ENCODE results near the gene HEXA.
A peak's percentile ranks its signal among the peaks of the same experiment; 100 is the strongest.

The HEXA gene

DNA sequence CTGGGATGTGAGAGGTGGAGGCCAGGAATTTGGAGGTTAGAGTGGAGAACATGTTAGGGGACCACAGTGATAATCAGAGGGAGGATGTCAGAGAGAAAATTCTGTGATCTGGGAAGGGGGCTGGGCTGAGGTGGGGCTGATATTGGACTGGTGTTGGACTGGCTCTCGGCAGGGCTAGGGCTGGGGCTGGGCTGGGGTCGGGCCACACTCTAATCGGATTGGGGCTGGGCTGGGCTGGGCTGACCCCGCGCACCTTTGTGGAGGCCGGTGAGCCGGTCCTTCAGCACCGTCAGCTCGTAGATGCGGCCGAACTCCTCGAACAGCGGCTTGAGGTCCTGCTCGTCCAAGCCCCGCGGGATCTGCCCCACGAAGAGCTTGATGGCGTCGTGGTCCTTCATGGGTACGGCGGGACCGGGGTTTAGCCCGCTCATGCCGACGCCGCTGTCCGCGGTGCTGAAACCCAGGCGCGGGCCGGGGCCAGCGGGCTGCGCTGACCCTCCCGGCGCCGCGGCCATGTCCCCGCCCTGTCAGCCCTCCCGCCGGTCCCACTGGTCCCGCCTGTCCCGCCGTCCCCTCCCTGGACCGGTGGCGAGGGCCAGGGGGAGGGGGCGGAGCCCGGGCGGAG is 56.3 kb downstream of the HEXA start:
- peak; percentile 94 for DNase-seq (ENCODE audit: low spot score)

DNA sequence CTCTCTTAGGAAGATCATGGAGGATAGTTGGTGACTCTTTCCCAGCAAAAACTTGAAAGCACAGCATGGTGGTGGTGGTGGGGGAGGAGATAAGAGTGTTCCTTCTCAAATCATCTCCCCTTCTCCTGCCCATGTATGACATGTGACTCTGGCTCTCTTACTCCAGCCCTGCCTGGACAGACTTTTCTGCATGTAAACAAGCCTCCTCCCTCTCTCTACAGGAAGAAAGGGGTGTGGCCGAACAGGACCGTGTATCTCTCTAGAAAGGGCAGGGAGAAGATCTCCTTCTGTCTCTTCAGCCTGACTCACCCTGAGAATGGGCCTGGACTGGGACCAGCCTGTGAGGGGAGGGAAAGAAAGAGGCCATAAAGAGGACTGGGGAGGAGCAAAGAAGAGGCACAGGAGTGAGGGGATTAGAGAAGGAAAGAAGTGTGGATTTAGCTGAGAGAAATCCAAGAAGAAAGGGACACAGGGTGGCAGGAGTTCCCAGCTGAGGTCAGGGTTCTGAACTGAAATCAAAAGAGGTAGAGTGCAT is 57.3 kb downstream of the HEXA start:
- DNase-seq (ENCODE audit: low spot score): no peak

DNA sequence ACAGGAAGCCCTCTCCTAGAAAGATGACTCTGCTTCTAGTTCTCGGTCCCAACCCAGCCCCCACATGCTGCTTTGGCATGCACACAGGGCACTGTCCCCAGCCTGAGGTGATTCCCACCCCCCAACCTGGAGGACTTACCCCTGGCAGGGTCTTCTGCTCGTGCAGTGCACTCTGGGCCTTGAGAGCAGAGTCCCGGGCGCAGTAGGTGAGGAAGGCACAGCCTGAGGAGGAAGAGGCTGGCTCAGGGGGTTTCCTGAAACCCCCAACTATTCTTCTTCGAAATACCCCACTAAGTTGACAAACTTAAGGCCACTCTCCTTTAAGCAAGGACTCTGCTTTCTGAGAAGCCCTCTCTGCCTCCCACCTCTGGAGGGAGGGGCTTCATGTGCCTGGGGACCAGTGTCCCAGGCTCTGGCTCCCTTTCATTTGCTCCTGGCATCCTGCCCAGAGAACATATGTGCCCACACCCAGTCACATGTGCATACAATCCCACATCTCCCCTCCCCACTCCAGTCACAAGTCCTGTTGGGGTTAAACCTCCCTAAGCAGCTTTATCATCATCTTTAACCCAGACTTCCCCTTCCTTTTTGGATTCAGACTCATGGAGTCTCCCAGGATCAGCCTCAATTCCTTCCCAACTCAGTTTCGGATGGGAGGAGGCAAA is 60.0 kb downstream of the HEXA start:
- no peak for DNase-seq (ENCODE audit: low spot score)

DNA sequence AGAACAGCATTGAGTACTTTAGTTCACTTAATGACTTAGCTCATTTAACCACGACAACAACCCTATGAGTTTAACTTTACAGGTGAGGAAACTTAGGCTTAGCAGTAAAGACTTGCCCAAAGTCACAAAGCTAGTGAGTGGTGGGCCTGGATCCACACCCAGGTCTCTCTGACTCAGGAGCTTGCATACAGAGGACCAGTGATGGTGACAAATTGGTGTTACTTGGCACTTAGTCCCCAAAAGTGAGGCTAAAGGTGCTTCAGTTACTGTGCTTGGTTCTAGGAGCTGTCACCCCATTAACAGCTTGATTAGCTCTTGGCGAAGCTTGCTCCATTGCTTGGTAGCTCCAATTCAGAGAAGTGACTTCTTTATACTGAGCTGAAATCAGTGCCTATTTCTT is 61.9 kb downstream of the HEXA start:
- no peak for DNase-seq (ENCODE audit: low spot score)

DNA sequence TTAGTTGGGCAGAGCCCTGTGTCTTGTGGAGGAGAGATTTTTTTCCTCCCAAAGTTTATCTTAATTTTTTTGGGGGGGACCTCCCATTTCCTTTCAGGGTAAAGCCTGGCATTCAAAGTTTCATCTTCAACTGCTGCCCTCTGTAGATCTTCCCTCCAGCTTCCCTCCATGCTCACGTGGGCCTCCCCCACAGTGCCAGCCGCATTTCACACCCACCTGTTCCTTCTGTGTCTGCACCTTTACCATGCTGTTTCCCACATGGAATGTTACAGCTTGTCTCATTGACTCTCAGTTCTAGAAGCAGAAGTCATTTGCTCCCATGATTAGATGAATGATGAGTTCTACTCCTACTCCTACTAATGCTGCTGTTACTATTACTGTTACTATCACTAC is 62.4 kb downstream of the HEXA start:
- no peak for DNase-seq (ENCODE audit: low spot score)

DNA sequence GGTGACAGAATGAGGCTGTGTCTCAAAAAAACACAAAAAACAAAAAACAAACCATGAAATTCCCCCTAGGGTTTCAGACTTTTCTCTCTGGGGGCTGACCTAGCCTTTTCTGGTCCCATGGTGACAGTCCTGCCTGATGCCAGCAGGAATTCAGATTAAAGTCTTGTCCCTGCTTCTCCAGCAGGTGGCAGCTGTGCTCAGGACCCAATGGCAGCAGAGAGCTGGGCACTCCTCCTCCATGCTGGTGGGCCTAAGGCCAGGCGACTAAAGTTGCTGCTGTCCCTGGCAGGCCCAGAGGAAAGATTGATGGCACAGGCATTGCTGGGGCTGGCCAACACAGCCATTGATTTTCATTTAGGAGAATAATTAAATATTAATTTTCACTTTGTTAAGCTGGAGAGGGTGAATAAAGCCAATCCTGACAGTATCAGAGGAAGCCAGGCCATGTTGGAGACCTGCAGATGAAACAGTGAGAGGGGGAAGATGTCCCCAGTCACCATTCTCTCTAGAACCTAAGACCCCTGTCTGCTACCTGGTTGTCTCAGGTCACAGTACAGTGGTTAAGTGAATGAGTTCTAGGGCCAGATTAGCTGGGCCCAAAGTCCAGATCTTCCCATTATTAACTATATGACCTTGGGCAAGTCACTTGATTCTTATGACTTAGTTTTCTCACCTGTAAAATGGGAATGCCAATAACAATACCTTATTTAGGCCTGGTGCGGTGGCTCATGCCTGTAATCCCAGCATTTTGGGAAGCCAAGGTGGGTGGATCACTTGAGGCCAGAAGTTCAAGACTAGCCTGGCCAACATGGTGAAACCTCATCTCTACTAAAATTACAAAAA is 63.0 kb downstream of the HEXA start:
- peak; percentile 93 for DNase-seq (ENCODE audit: low spot score)

DNA sequence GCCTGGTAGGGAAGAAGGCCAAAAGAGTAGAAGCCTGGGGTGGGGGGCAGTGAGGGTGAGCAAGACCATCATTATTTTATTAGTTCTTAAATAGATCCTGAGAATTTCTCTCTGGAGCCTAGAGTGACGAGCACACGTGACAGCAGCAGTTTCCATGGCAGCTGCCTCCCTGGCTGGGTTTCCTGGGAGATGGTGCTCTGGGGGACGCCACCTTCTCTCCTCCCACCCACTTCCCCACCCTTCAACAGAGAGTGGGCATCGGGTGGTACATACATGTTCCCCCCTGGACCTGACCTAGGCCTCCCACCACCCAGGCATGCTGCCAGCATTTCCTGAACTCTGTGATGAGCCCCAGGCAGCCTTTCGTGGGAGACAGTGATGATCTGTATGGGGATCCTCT is 68.8 kb downstream of the HEXA start:
- DNase-seq (ENCODE audit: low spot score): no peak

DNA sequence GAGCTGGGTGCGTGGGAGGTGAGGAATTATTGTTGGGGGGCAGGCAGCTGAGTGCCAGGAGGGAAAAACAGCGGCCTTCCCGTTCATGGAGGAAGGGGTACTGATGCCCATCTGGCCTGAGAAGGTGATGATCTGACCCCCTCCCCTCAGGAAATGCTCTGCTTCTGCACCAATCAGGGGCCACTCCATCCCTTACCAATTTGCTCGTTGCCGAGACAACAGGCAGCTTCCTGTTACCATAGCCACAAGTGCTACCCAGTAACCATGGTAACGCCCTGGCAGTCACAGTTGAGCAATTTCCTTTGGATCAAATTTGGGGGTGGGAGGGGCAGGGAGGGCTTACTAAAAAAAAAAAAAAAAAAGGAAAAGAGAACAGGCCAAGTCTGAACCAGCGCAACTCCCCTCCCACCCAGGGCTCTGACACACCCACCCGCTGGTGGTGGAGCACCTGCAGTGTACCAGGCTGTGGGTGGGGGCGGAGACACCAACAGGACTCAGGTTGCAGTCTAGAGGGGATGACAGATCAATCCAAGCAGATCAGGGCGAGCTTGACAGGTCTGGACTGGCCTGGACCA is 69.5 kb downstream of the HEXA start:
- no peak for DNase-seq (ENCODE audit: low spot score)

DNA sequence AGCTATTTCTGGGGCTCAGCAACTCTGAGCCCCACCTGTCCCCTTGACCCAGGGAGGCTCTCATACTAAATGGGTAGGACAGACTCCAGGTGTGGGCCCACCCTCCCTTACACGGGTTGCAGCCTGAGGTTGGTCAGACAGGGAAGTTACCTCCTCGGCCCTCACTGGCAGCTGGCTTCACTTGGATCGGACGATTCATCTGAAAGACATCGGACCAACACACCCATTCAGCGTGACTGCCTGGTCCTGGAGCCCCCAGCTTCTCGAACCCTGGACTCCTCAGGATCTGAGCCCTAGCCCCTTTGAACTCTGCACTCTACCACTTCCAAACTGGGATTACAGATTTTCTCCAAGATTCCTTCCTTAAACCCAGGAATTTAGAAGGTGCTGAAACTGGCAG is 71.2 kb downstream of the HEXA start:
- DNase-seq (ENCODE audit: low spot score): no peak

DNA sequence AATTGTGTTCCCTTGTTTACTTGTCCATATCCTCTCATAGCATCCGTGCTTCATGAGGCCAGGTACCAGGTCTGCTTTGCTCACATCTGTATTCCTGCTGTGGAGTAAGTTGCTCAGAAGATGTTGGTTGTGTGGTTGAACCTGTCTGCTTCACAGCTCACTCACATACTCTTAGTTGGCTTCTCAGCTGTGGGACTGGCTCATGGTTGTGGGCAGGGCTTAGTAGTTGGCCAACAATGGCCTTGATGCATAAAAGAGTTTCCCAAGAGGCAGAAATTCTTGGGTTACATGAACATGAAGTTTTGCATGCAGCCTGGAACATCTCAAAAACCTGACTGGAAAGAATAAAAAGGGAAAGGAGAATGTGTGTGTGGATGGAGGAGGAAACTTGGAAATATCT is 72.9 kb downstream of the HEXA start:
- DNase-seq (ENCODE audit: low spot score): no peak
